Uterus (tissue), 4 donors: Measurements from ENCODE around the gene GALNTL6. TPM values are rescaled to one million over a fixed set of nuclear protein-coding genes. Genes with fewer than 3 reads are reported as not detected.
A peak's percentile ranks its signal among the peaks of the same experiment; 100 is the strongest.
"Not testable (repeated sequence)": the region's sequence is repeated elsewhere in the genome, so short reads cannot be mapped to it uniquely, and the experiment has no call there.

Experiments
- DNase-seq, 2 donors: peaks; one replicate each; pipeline ENCODE4 v3.0.0-alpha.2; 2019 to 2020
- H3K27ac ChIP-seq, 2 donors: fragments of 200-600 bp; sonication (generic); 1 replicate in 1 of 2; 2 replicates in 1 of 2; pipeline ENCODE4 v1.5.1; 2016 to 2018
- H3K27me3 ChIP-seq, 2 donors: fragments of 200-600 bp; sonication (generic); one replicate each; pipeline ENCODE4 v1.5.1; 2018 to 2019; ENCODE audit warnings: control low read depth in 1 of 2
- H3K36me3 ChIP-seq, 2 donors: fragments of 200-600 bp; sonication (generic); one replicate each; pipeline ENCODE4 v1.5.1; 2019; ENCODE audit warnings: control low read depth in 1 of 2
- H3K4me1 ChIP-seq, 2 donors: fragments of 200-600 bp; sonication (generic); one replicate each; pipeline ENCODE4 v1.5.1; 2018 to 2019; ENCODE audit warnings: control low read depth in 1 of 2
- H3K4me3 ChIP-seq, 2 donors: fragments of 200-600 bp; sonication (generic); 1 replicate in 1 of 2; 2 replicates in 1 of 2; pipeline ENCODE4 v1.5.1; 2018 to 2019; ENCODE audit warnings: mild to moderate bottlenecking in 1 of 2
- H3K9me3 ChIP-seq, 2 donors: fragments of 200-600 bp; sonication (generic); one replicate each; pipeline ENCODE4 v1.5.1; 2019; ENCODE audit warnings: control low read depth in 1 of 2
- POLR2A ChIP-seq, 2 donors: fragments of 450-650 bp; IDR thresholded peaks; one replicate each; pipeline ENCODE4 v1.6.1; 2016; ENCODE audit warnings: antibody characterized with exemption in 2 of 2, mild to moderate bottlenecking in 1 of 2, moderate library complexity in 1 of 2
- intact Hi-C: fragments of 100-400 bp; cut with DNase I; formaldehyde crosslinking; loops from one replicate; pipeline ENCODE4 v1.15.1; 2023; ENCODE audit warnings: low total_unique reads
- total RNA-seq, 4 donors: library from RNA; depleted of rRNA in 3 of 4; stranded (reverse); fragments of >200 nt in 3 of 4; gene quantifications; one replicate each; pipeline versions ENCODE4 v1.1.0 to v1.2.4, GENCODE V29; 2014 to 2023
- TF ChIP-seq, protein P1 (sequence below), 4 experiments: fragments of 200-600 bp in 2 of 4; fragments of 450-650 bp in 2 of 4; sonication (generic) in 2 of 4; IDR thresholded peaks; one replicate each; pipeline ENCODE4 v1.5.1; 2016 to 2019; ENCODE audit warnings: antibody characterized with exemption in 4 of 4, mild to moderate bottlenecking in 2 of 4, moderate library complexity in 1 of 4
- donor health status: DM: yes; HTN: yes; CAD: no.

GALNTL6 gene
- total RNA-seq, 4 donors from 2014 or later = 2.6 TPM; not detected in 3

DNA sequence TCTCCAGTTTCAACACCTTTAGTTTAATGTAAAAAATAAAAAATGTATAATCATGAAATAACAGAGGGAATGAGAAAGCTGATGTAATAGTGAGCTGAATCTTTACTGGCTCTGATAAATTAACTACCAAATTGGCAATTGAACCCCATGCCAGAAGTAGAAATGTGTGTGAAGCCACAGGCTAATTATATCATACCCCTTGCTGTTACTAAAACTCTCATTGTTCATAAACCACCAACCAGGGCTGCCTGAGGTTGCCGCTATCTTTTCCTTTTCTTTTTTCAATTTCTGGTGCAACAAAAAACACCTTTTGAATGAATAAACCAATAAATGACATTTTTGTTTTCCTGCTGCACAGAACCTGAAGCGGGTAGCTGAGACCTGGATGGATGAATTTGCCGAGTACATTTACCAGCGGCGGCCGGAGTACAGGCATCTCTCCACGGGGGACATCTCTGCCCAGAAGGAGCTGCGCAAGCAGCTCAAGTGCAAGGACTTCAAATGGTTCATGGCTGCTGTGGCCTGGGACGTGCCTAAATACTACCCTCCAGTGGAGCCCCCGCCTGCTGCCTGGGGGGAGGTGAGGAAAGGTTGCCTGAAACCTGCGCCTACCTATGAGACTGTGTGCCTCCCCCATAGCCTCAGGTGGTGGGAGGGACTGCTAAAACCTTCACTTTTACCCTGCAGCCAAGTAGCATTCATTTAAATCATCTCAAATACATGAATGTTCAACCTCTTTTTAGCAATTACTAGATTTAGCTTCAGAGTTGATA, 1138.7 kb downstream of the GALNTL6 start:
- TF ChIP-seq, protein P1, sequence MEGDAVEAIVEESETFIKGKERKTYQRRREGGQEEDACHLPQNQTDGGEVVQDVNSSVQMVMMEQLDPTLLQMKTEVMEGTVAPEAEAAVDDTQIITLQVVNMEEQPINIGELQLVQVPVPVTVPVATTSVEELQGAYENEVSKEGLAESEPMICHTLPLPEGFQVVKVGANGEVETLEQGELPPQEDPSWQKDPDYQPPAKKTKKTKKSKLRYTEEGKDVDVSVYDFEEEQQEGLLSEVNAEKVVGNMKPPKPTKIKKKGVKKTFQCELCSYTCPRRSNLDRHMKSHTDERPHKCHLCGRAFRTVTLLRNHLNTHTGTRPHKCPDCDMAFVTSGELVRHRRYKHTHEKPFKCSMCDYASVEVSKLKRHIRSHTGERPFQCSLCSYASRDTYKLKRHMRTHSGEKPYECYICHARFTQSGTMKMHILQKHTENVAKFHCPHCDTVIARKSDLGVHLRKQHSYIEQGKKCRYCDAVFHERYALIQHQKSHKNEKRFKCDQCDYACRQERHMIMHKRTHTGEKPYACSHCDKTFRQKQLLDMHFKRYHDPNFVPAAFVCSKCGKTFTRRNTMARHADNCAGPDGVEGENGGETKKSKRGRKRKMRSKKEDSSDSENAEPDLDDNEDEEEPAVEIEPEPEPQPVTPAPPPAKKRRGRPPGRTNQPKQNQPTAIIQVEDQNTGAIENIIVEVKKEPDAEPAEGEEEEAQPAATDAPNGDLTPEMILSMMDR (IDR thresholded peaks at IDR 0.05) = no peak
- no peak for TF ChIP-seq POLR2A (IDR thresholded peaks at IDR 0.05)
- Histone ChIP-seq H3K36me3 (no peaks in the 10 kb centered on the region), H3K9me3 (no peaks in the 10 kb centered on the region), H3K27ac (no peak overlapping the region), H3K4me3 (no peak overlapping the region), H3K4me1 (peaks cover 0 to 4% of the 10 kb centered on the region in 2 donors), H3K27me3 (no peaks in the 10 kb centered on the region)
- intact Hi-C loops = no loop called here
- DNase-seq = no peak

DNA sequence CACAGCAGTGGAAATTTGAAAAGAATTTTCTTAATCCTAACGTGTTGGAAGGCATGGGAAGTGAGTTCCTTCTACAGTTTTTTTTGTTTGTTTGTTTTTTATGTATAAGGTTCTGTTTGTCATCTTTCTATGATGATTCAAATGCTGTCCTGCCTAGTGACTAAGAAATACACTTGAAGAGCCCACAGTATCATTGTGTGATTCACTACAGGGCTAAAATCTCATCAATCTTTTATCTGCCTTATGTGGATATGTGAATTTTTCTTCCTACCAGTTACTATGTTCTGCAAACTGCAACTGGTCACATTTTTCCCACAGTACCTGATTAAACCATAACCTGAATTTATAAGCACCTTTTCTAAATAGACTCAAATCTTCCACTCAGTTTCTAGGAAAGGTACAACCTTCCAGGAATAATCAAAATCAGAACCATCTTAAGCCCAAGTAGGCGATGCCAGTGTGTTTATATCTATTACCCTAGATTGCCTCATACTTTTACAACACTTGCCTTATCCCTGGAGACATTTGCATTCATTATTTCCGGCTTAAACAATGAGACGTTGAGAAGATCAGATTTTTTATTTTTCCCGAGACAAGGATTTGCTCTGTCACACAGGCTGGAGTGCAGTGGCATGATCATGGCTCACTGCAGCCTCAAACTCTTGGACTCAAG, 1140.8 kb downstream of the GALNTL6 start:
- no peaks in the 10 kb centered on the region for H3K36me3 ChIP-seq
- TF ChIP-seq, protein P1 (IDR thresholded peaks at IDR 0.05) = no peak
- TF ChIP-seq POLR2A (IDR thresholded peaks at IDR 0.05) = no peak
- H3K9me3 ChIP-seq = no peaks in the 10 kb centered on the region
- H3K27ac ChIP-seq = no peak overlapping the region
- H3K4me1 ChIP-seq = peaks cover 0 to 4% of the 10 kb centered on the region in 2 donors
- no peaks in the 10 kb centered on the region for H3K27me3 ChIP-seq
- DNase-seq = no peak
- no peak overlapping the region for H3K4me3 ChIP-seq
- intact Hi-C loops = no loop called here

- H3K27ac ChIP-seq, intact Hi-C loops, H3K4me3 ChIP-seq, H3K4me1 ChIP-seq, H3K27me3 ChIP-seq, DNase-seq, H3K9me3 ChIP-seq, H3K36me3 ChIP-seq: not testable (repeated sequence)
Observed at GRCh38 chr4:172956340-172956739, 1143.1 kb downstream of the GALNTL6 start.

DNA sequence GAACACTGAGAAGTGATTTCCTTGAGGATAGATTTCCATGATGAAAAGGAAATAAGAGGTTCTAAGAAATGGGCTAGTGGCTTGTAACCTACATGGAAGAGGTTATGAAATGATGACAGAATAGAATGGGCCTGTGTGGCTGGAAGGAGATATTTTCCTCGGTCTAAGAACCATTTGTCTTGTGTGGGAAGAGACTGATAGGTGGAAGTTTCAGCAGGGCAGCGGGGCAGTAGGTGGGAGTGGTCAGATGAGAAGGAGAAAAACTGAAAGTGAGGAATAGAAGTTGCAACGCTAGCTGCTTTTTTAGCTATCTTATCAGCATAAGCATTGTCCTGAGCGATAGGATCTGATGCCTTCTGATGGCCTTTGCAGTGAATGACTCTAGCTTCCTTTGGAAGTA, 1144.0 kb downstream of the GALNTL6 start:
- H3K27ac ChIP-seq = no peak overlapping the region
- no peak for DNase-seq
- H3K27me3 ChIP-seq = no peaks in the 10 kb centered on the region
- intact Hi-C loops = no loop called here
- no peaks in the 10 kb centered on the region for H3K4me1 ChIP-seq
- TF ChIP-seq POLR2A (IDR thresholded peaks at IDR 0.05) = no peak
- TF ChIP-seq, protein P1 (IDR thresholded peaks at IDR 0.05) = no peak
- H3K4me3 ChIP-seq = no peak overlapping the region
- H3K9me3 ChIP-seq = no peaks in the 10 kb centered on the region
- H3K36me3 ChIP-seq = no peaks in the 10 kb centered on the region

- peak; percentile 41 to 82 for DNase-seq
- H3K4me1 ChIP-seq = peaks cover 0 to 8% of the 10 kb centered on the region in 2 donors
- H3K27me3 ChIP-seq = no peaks in the 10 kb centered on the region
- H3K4me3 ChIP-seq = no peak overlapping the region
- H3K36me3 ChIP-seq = no peaks in the 10 kb centered on the region
- intact Hi-C loops = no loop called here
- TF ChIP-seq, protein P1 (IDR thresholded peaks at IDR 0.05) = no peak
- no peak for TF ChIP-seq POLR2A (IDR thresholded peaks at IDR 0.05)
- H3K27ac ChIP-seq = peak overlapping the region; percentile 62 to 66
- no peaks in the 10 kb centered on the region for H3K9me3 ChIP-seq
Observed at GRCh38 chr4:172962564-172963353, 1149.6 kb downstream of the GALNTL6 start.
